Measurements from ENCODE around the gene WWTR1. TPM values are rescaled to one million over a fixed set of nuclear protein-coding genes. Genes with fewer than 3 reads are reported as not detected.

Gene WWTR1
- total and polyA plus RNA-seq, 2 of the 8 experiments (the other 6 are each of a cell fraction or from before 2014, with no cell fraction given), result 15.7 to 18.6 TPM

DNA sequence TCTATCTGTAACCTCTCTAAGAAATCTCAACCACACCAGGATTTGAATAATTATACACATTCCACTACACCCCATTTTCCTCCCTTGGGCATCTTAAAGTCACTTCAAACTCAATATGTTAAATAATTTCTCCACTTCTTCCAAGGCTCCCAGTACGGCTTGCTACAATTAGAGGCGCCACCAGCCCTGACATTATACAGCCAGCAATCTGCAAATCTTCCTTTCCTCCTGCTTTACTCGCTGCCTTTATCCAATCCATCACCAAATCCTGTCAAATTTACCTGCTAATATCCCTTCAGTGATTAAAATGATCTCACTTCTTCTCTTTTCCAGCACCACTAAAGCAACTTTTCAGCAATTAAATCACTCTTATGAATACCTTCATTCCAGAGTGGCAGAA lies 13.9 kb downstream of the WWTR1 start:
- H3K27me3 ChIP-seq (replicated peaks in 1 of 4; ENCODE audit: control insufficient read depth in 3 of 4, extremely low read depth in 1 of 4, insufficient read depth in 3 of 4, low read length in 3 of 4), result no peaks in the 10 kb centered on the region
- H2BK120ac ChIP-seq (replicated peaks; ENCODE audit: low read depth, low read length), result no peak overlapping the region
- peaks cover 0 to 2% of the 10 kb centered on the region in 2 experiments for H4K20me1 ChIP-seq (replicated peaks in 1 of 2; ENCODE audit: control insufficient read depth in 1 of 2, insufficient read depth in 2 of 2, low read length in 2 of 2)
- H2BK12ac ChIP-seq (ENCODE audit: low read depth, low read length), result no peak overlapping the region
- no peak overlapping the region for H2BK5ac ChIP-seq (ENCODE audit: low read depth, low read length)
- FAIRE-seq, result no peak
- ChIA-PET POLR2A (ENCODE audit: partially characterized antibody) (interaction anchor here (1.1 kb wide), 1 partner anchor 10 kb away, joined by 4 read pairs; no protein-coding TSS in a partner anchor), CTCF (ENCODE audit: partially characterized antibody) (interaction anchor here (1.0 kb wide), 1 partner anchor 164 kb away, joined by 3 read pairs; no protein-coding TSS in a partner anchor)
- H3K9me3 ChIP-seq (ENCODE audit: insufficient read depth in 2 of 2, low read depth in 1 of 2, low read length in 1 of 2), result no peaks in the 10 kb centered on the region
- no peak overlapping the region for H4K91ac ChIP-seq (replicated peaks; ENCODE audit: insufficient read length, low read length)
- H3K23ac ChIP-seq (ENCODE audit: insufficient read length), result no peak overlapping the region
- no peaks in the 10 kb centered on the region for H3K23me2 ChIP-seq (ENCODE audit: low read depth, low read length)
- H2AFZ ChIP-seq (ENCODE audit: low read length), result no peak overlapping the region
- no peak overlapping the region for H3K4ac ChIP-seq (replicated peaks; ENCODE audit: insufficient read length, low read depth, low read length)
- no peak overlapping the region for H3K27ac ChIP-seq (ENCODE audit: low read depth, low read length)
- DNase-seq (ENCODE audit: low read depth in 1 of 2, low spot score in 2 of 2), result no peak
- no peak for TF ChIP-seq BACH1 (IDR thresholded peaks at IDR 0.05; ENCODE audit: low read length)
- TF ChIP-seq SAP30 (IDR thresholded peaks at IDR 0.05; ENCODE audit: insufficient read depth, insufficient replicate concordance, low read length), result no peak
- no peak for TF ChIP-seq EP300 (IDR thresholded peaks at IDR 0.05; ENCODE audit: borderline replicate concordance in 1 of 2, low read depth in 2 of 2, low read length in 2 of 2)
- TF ChIP-seq POU5F1 (IDR thresholded peaks at IDR 0.05; ENCODE audit: low read depth, low read length), result no peak
- 81% methylated on average over 3 of the region's 3 CpGs; no CpG with 5 or more reads in 1 of the 2 experiments for WGBS, 2 experiments (ENCODE audit: extremely low coverage in 1 of 2, insufficient coverage in 1 of 2, insufficient read length in 1 of 2, insufficient replicate concordance in 2 of 2, low coverage in 1 of 2, low lambda C conversion rate in 2 of 2, missing lambda C conversion rate in 1 of 2)
- H3K18ac ChIP-seq (ENCODE audit: extremely low read depth, low read length), result no peak overlapping the region
- no peak overlapping the region for H2BK15ac ChIP-seq (ENCODE audit: low read length)
- peaks cover 0 to 8% (median 0%) of the 10 kb centered on the region in 4 experiments; a peak in 1 of 7 replicates for H3K4me1 ChIP-seq (replicated peaks in 1 of 4; ENCODE audit: control insufficient read depth in 3 of 4, insufficient read depth in 4 of 4, low read length in 3 of 4)
- no peak overlapping the region for H3K56ac ChIP-seq (replicated peaks; ENCODE audit: insufficient read length, low read depth, low read length)
- H2BK20ac ChIP-seq (ENCODE audit: low read length), result no peak overlapping the region
- H4K5ac ChIP-seq (ENCODE audit: insufficient read length, low read depth, low read length), result no peak overlapping the region
- no peaks in the 10 kb centered on the region; a peak in 1 of 8 replicates for H3K36me3 ChIP-seq (ENCODE audit: control insufficient read depth in 2 of 4, insufficient read depth in 4 of 4, low read length in 3 of 4)
- no peak overlapping the region for H3K14ac ChIP-seq (ENCODE audit: insufficient read length)
- H3K9ac ChIP-seq (replicated peaks in 1 of 4; ENCODE audit: extremely low read depth in 1 of 4, low read depth in 3 of 4, low read length in 3 of 4), result no peak overlapping the region
- no peak overlapping the region for H3K4me2 ChIP-seq (ENCODE audit: insufficient read depth in 1 of 2, low read depth in 2 of 2, low read length in 2 of 2)
- peaks cover 3 to 58% of the 10 kb centered on the region in 2 experiments; a peak in 3 of 4 replicates for H3K79me2 ChIP-seq (ENCODE audit: control insufficient read depth in 1 of 2, insufficient read depth in 2 of 2, low read length in 2 of 2)
- H2AK5ac ChIP-seq (ENCODE audit: low read depth, low read length), result no peak overlapping the region
- H4K8ac ChIP-seq (ENCODE audit: extremely low read depth, insufficient read depth, low read length), result no peak overlapping the region
- H3K4me3 ChIP-seq (ENCODE audit: extremely low read depth in 1 of 4, insufficient read depth in 2 of 4, low read depth in 3 of 4, low read length in 4 of 4), result no peak overlapping the region
- H3K79me1 ChIP-seq (ENCODE audit: low read depth, low read length), result 0 out of 2 replicates have a peak, but pooled peaks cover 2% of the 10 kb centered on the region
